Caco-2 (cell line): Measurements from ENCODE around the gene CRTC2. TPM values are rescaled to one million over a fixed set of nuclear protein-coding genes. Genes with fewer than 3 reads are reported as not detected.
"Not testable (repeated sequence)": the region's sequence is repeated elsewhere in the genome, so short reads cannot be mapped to it uniquely, and the experiment has no call there.

Experiments used
- BruUV-seq: library from RNA; stranded (reverse); fragments of 400-500 nt; replicated peaks from 2 replicates; lab custom pipeline; 2021; lab: Mats Ljungman, UMichigan
- CTCF ChIA-PET: fragments of 300-600 bp; sonication (Branson Sonifier 250); formaldehyde crosslinking; loops from one replicate; lab custom pipeline; 2022; ENCODE audit warnings: antibody characterized with exemption; lab: Charles Lee
- POLR2A ChIA-PET: fragments of 300-600 bp; sonication (Branson Sonifier 250); formaldehyde crosslinking; loops from one replicate; lab custom pipeline; 2022; ENCODE audit warnings: antibody characterized with exemption; lab: Charles Lee
- DNase-seq, 2 experiments: peaks; one replicate each; pipeline versions ENCODE4 v3.0.0 to v3.0.0-alpha.2; 2020 to 2022
- H3K27me3 ChIP-seq: replicated peaks from 2 replicates; pipeline ENCODE4 v1.6.0; 2011; ENCODE audit warnings: low read length; ENCODE audit not compliant: control insufficient read depth, insufficient read depth
- H3K36me3 ChIP-seq: 2 replicates; pipeline ENCODE4 v1.5.1; 2011; ENCODE audit warnings: low read length; ENCODE audit not compliant: control insufficient read depth, insufficient read depth
- H3K4me1 ChIP-seq: fragments of 250-450 bp; sonication (Bioruptor Pico); 2 replicates; pipeline ENCODE4 v1.5.1; 2020; ENCODE audit warnings: mild to moderate bottlenecking
- H3K4me3 ChIP-seq: 2 replicates; pipeline ENCODE4 v1.5.1; 2011; ENCODE audit warnings: low read depth, mild to moderate bottlenecking, control low read depth, low read length
- H3K9me3 ChIP-seq: fragments of 250-450 bp; sonication (Bioruptor Pico); 2 replicates; pipeline ENCODE4 v1.5.1; 2020; ENCODE audit warnings: mild to moderate bottlenecking, moderate library complexity
- H3K27ac Mint-ChIP-seq: one replicate; pipeline ENCODE4 v1.8.0; 2022; ENCODE audit warnings: mixed read lengths; ENCODE audit not compliant: unreplicated experiment
- H3K27me3 Mint-ChIP-seq: one replicate; pipeline ENCODE4 v1.8.0; 2022; ENCODE audit warnings: mixed read lengths; ENCODE audit not compliant: insufficient read depth, unreplicated experiment
- H3K36me3 Mint-ChIP-seq: one replicate; pipeline ENCODE4 v1.8.0; 2022; ENCODE audit warnings: mild to moderate bottlenecking, mixed read lengths; ENCODE audit not compliant: insufficient read depth, unreplicated experiment
- H3K4me1 Mint-ChIP-seq: one replicate; pipeline ENCODE4 v1.8.0; 2022; ENCODE audit warnings: low read depth, mixed read lengths; ENCODE audit not compliant: unreplicated experiment
- H3K4me3 Mint-ChIP-seq: one replicate; pipeline ENCODE4 v1.8.0; 2022; ENCODE audit warnings: mild to moderate bottlenecking, moderate library complexity, mixed read lengths; ENCODE audit not compliant: unreplicated experiment
- H3K9me3 Mint-ChIP-seq: one replicate; pipeline ENCODE4 v1.8.0; 2022; ENCODE audit warnings: mixed read lengths; ENCODE audit not compliant: unreplicated experiment
- CTCF ChIP-seq, 2 experiments: fragments of 200-600 bp in 1 of 2; IDR thresholded peaks; 1 replicate in 1 of 2; 2 replicates in 1 of 2; pipeline versions ENCODE4 v1.5.1 to v1.8.0; 2011 to 2022; ENCODE audit warnings: antibody characterized with exemption in 1 of 2, control low read depth in 1 of 2, inconsistent platforms in 1 of 2, low read depth in 1 of 2, low read length in 1 of 2, mild to moderate bottlenecking in 1 of 2, moderate library complexity in 1 of 2; ENCODE audit not compliant: insufficient read depth in 1 of 2, severe bottlenecking in 1 of 2, unreplicated experiment in 1 of 2
- intact Hi-C: fragments of 100-400 bp; cut with micrococcal nuclease; formaldehyde crosslinking; loops from one replicate; pipeline ENCODE4 v1.10.0; 2022; ENCODE audit not compliant: unreplicated experiment
- total RNA-seq: library from RNA; stranded (reverse); gene quantifications from 2 replicates; pipeline ENCODE4 v1.2.3, GENCODE V29; 2022

CRTC2 gene
- total RNA-seq, 1 experiment from 2014 or later: 24.4 TPM

- ChIA-PET POLR2A (interaction anchor here (0.6 kb wide), 1 partner anchor 74 kb away, joined by 3 read pairs; no protein-coding TSS in a partner anchor), CTCF (interaction anchor here (0.7 kb wide), 1 partner anchor 175 kb away, joined by 3 read pairs; no protein-coding TSS in a partner anchor)
- DNase-seq: no peak
- Mint-ChIP-seq H3K4me1 (peaks cover 19% of the 10 kb centered on the region), H3K27me3 (no peaks in the 10 kb centered on the region), H3K27ac (no peak overlapping the region), H3K9me3 (peaks cover 8% of the 10 kb centered on the region), H3K4me3 (no peak overlapping the region), H3K36me3 (peaks cover 12% of the 10 kb centered on the region)
- H3K4me1 ChIP-seq: peaks cover 9% of the 10 kb centered on the region
- BruUV-seq: no TSS peak
- no peaks in the 10 kb centered on the region for H3K27me3 ChIP-seq
- no peaks in the 10 kb centered on the region for H3K36me3 ChIP-seq
- TF ChIP-seq CTCF (IDR thresholded peaks at IDR 0.05; ENCODE audit: insufficient read depth in 1 of 2, low read depth in 1 of 2, low read length in 1 of 2, severe bottlenecking in 1 of 2, unreplicated experiment in 1 of 2): no peak
- H3K9me3 ChIP-seq: no peaks in the 10 kb centered on the region
- no peak overlapping the region for H3K4me3 ChIP-seq
- intact Hi-C loops: no loop called here
These were observed 42.1 kb downstream of the CRTC2 start for GRCh38 chr1:153916297-153916696.

- no TSS peak for BruUV-seq
- peaks cover 7% of the 10 kb centered on the region for H3K4me1 Mint-ChIP-seq
- Histone ChIP-seq H3K4me1 (no peaks in the 10 kb centered on the region), H3K36me3 (no peaks in the 10 kb centered on the region), H3K4me3 (no peak overlapping the region), H3K27me3 (no peaks in the 10 kb centered on the region), H3K9me3 (no peaks in the 10 kb centered on the region)
- intact Hi-C loops: no loop called here
- H3K4me3 Mint-ChIP-seq: no peak overlapping the region
- DNase-seq: no peak
- H3K9me3 Mint-ChIP-seq: peaks cover 15% of the 10 kb centered on the region
- POLR2A ChIA-PET: no interaction called here
- H3K36me3 Mint-ChIP-seq: peaks cover 14% of the 10 kb centered on the region
- no peaks in the 10 kb centered on the region for H3K27me3 Mint-ChIP-seq
- CTCF ChIA-PET: interaction anchor here (0.6 kb wide), 1 partner anchor 147 kb away, joined by 4 read pairs; no protein-coding TSS in a partner anchor
- no peak overlapping the region for H3K27ac Mint-ChIP-seq
- no peak for TF ChIP-seq CTCF (IDR thresholded peaks at IDR 0.05; ENCODE audit: insufficient read depth in 1 of 2, low read depth in 1 of 2, low read length in 1 of 2, severe bottlenecking in 1 of 2, unreplicated experiment in 1 of 2)
These were observed 46.1 kb downstream of the CRTC2 start for GRCh38 chr1:153912349-153912748.

GRCh38 chr1:153910560-153910959, 47.9 kb downstream of the CRTC2 start:
- H3K9me3 ChIP-seq, H3K4me3 Mint-ChIP-seq, CTCF ChIA-PET, H3K27ac Mint-ChIP-seq, H3K4me1 Mint-ChIP-seq, H3K4me3 ChIP-seq, H3K36me3 ChIP-seq, H3K27me3 Mint-ChIP-seq, DNase-seq, intact Hi-C loops, BruUV-seq, H3K4me1 ChIP-seq, POLR2A ChIA-PET, H3K27me3 ChIP-seq: not testable (repeated sequence)
- H3K9me3 Mint-ChIP-seq: peaks cover 15% of the 10 kb centered on the region
- peaks cover 20% of the 10 kb centered on the region for H3K36me3 Mint-ChIP-seq
